Hepatocyte (in vitro differentiated cells): ENCODE data around the gene AKT2. TPM values are rescaled to one million over a fixed set of nuclear protein-coding genes. Genes with fewer than 3 reads are reported as not detected.

Source experiments
- DNase-seq: peaks from one replicate; pipeline ENCODE4 v3.0.0-alpha.2; 2016; ENCODE audit warnings: low spot score
- H2AFZ ChIP-seq: fragments of 200-600 bp; sonication (generic); 2 replicates; pipeline ENCODE4 v1.6.0; 2016; ENCODE audit warnings: antibody characterized with exemption, mild to moderate bottlenecking
- H3K27ac ChIP-seq: fragments of 200-600 bp; sonication (generic); 2 replicates; pipeline ENCODE4 v1.5.1; 2016; ENCODE audit warnings: mild to moderate bottlenecking
- H3K27me3 ChIP-seq: fragments of 200-600 bp; sonication (generic); 2 replicates; pipeline ENCODE4 v1.6.1; 2016
- H3K36me3 ChIP-seq: fragments of 200-600 bp; sonication (generic); replicated peaks from 2 replicates; pipeline ENCODE4 v1.5.1; 2016; ENCODE audit warnings: low read depth; ENCODE audit not compliant: insufficient read depth
- H3K4me1 ChIP-seq: fragments of 200-600 bp; sonication (generic); 2 replicates; pipeline ENCODE4 v1.5.1; 2016; ENCODE audit warnings: mild to moderate bottlenecking, moderate library complexity; ENCODE audit not compliant: insufficient read depth
- H3K4me2 ChIP-seq: fragments of 200-600 bp; sonication (generic); 2 replicates; pipeline ENCODE4 v1.6.0; 2016
- H3K4me3 ChIP-seq: fragments of 200-600 bp; sonication (generic); 2 replicates; pipeline ENCODE4 v1.5.1; 2016; ENCODE audit warnings: mild to moderate bottlenecking
- H3K79me2 ChIP-seq: fragments of 200-600 bp; sonication (generic); 2 replicates; pipeline ENCODE4 v1.6.0; 2017; ENCODE audit warnings: mild to moderate bottlenecking
- H3K9me2 ChIP-seq: fragments of 200-600 bp; sonication (generic); replicated peaks from 2 replicates; pipeline ENCODE4 v1.6.0; 2017; ENCODE audit warnings: mild to moderate bottlenecking; ENCODE audit not compliant: insufficient read depth
- H3K9me3 ChIP-seq: fragments of 200-600 bp; sonication (generic); 2 replicates; pipeline ENCODE4 v1.5.1; 2016; ENCODE audit warnings: low read depth, mild to moderate bottlenecking
- H4K20me1 ChIP-seq: fragments of 200-600 bp; sonication (generic); 2 replicates; pipeline ENCODE4 v1.6.0; 2016; ENCODE audit warnings: mild to moderate bottlenecking; ENCODE audit not compliant: insufficient read depth, poor library complexity, severe bottlenecking
- CTCF ChIP-seq: fragments of 200-600 bp; sonication (generic); IDR thresholded peaks from 2 replicates; pipeline ENCODE4 v1.5.1; 2016; ENCODE audit warnings: antibody characterized with exemption, mild to moderate bottlenecking; ENCODE audit not compliant: poor library complexity
- EZH2 ChIP-seq: fragments of 200-600 bp; sonication (generic); IDR thresholded peaks from 2 replicates; pipeline ENCODE4 v1.6.1; 2016; ENCODE audit warnings: antibody characterized with exemption, mild to moderate bottlenecking, borderline replicate concordance
- EZH2phosphoT487 ChIP-seq: fragments of 200-600 bp; sonication (generic); IDR thresholded peaks from one replicate; pipeline ENCODE4 v1.6.1; 2018; ENCODE audit warnings: antibody characterized with exemption, mild to moderate bottlenecking, low read depth, moderate library complexity; ENCODE audit not compliant: unreplicated experiment, severe bottlenecking
- WGBS: methylation state at CpG from one replicate; pipeline ENCODE4 v1.1.6; 2016; ENCODE audit warnings: low lambda C conversion rate; ENCODE audit errors: missing lambda C conversion rate; 5-methylcytosine and 5-hydroxymethylcytosine counted together
- polyA plus RNA-seq: library from polyadenylated mRNA; unstranded; fragments of >200 nt; fragmentation: Nextera tagmentation; extraction: Ambion mirVana; gene quantifications from 2 replicates; pipeline ENCODE4 v1.2.1, GENCODE V29; 2016
- total RNA-seq: library from RNA; depleted of rRNA; stranded (reverse); fragments of >200 nt; gene quantifications from 2 replicates; pipeline ENCODE4 v1.2.3, GENCODE V29; 2014

AKT2 gene
- total and polyA plus RNA-seq, 2 experiments from 2014 or later, result 54.9 to 106 TPM

GRCh38 chr19:40235238-40236025, 49.7 kb downstream of the AKT2 start:
- no peak for TF ChIP-seq EZH2phosphoT487
- peak; percentile 3 for TF ChIP-seq CTCF
- DNase-seq, result no peak
- Histone ChIP-seq H3K27me3 (no peaks in the 10 kb centered on the region), H3K4me2 (no peak overlapping the region), H3K9me3 (no peaks in the 10 kb centered on the region), H3K27ac (no peak overlapping the region), H3K36me3 (no peaks in the 10 kb centered on the region), H2AFZ (no peak overlapping the region), H4K20me1 (no peaks in the 10 kb centered on the region), H3K9me2 (no peaks in the 10 kb centered on the region), H3K79me2 (no peaks in the 10 kb centered on the region), H3K4me3 (no peak overlapping the region), H3K4me1 (peaks cover 10% of the 10 kb centered on the region)
- 94% methylated on average over 30 of the region's 30 CpGs for WGBS

GRCh38 chr19:40234429-40235237, 50.5 kb downstream of the AKT2 start:
- Histone ChIP-seq H3K4me3 (no peak overlapping the region), H2AFZ (no peak overlapping the region), H3K9me2 (no peaks in the 10 kb centered on the region), H3K36me3 (no peaks in the 10 kb centered on the region), H3K4me1 (peaks cover 10% of the 10 kb centered on the region), H4K20me1 (no peaks in the 10 kb centered on the region), H3K9me3 (no peaks in the 10 kb centered on the region), H3K27me3 (no peaks in the 10 kb centered on the region), H3K4me2 (no peak overlapping the region), H3K27ac (no peak overlapping the region), H3K79me2 (no peaks in the 10 kb centered on the region)
- no peak for TF ChIP-seq CTCF
- TF ChIP-seq EZH2phosphoT487, result no peak
- no peak for TF ChIP-seq EZH2
- no peak for DNase-seq
- 97% methylated on average over 22 of the region's 22 CpGs for WGBS

GRCh38 chr19:40233811-40234389, 51.2 kb downstream of the AKT2 start:
- H3K36me3 ChIP-seq, result no peaks in the 10 kb centered on the region
- H2AFZ ChIP-seq, result no peak overlapping the region
- TF ChIP-seq EZH2 (no peak), EZH2phosphoT487 (no peak), CTCF (no peak)
- no peaks in the 10 kb centered on the region for H3K27me3 ChIP-seq
- H3K9me2 ChIP-seq, result no peaks in the 10 kb centered on the region
- peaks cover 10% of the 10 kb centered on the region for H3K4me1 ChIP-seq
- no peak for DNase-seq
- H3K9me3 ChIP-seq, result no peaks in the 10 kb centered on the region
- 94% methylated on average over 20 of the region's 20 CpGs for WGBS
- no peak overlapping the region for H3K4me2 ChIP-seq
- H3K27ac ChIP-seq, result no peak overlapping the region
- no peaks in the 10 kb centered on the region for H4K20me1 ChIP-seq
- H3K4me3 ChIP-seq, result no peak overlapping the region
- no peaks in the 10 kb centered on the region for H3K79me2 ChIP-seq
